Stimulated activated CD4-positive, alpha-beta T cell treated with anti-CD3 and anti-CD28 coated beads, Interleukin-1b, Interleukin-23, amount 100 ng/mL, for 4 hours (primary cell): ENCODE data around the gene TIMM50.
A peak's percentile ranks its signal among the peaks of the same experiment; 100 is the strongest.
"Not testable (repeated sequence)": the region's sequence is repeated elsewhere in the genome, so short reads cannot be mapped to it uniquely, and the experiment has no call there.

ENCODE experiments used
- DNase-seq, 2 donors: peaks; one replicate each; pipeline ENCODE4 v3.0.0-alpha.2; 2020; ENCODE audit warnings: low read depth in 2 of 2

TIMM50 gene

GRCh38 chr19:39469567-39469966 is 11.1 kb upstream of the TIMM50 start:
- no peak for DNase-seq

DNA sequence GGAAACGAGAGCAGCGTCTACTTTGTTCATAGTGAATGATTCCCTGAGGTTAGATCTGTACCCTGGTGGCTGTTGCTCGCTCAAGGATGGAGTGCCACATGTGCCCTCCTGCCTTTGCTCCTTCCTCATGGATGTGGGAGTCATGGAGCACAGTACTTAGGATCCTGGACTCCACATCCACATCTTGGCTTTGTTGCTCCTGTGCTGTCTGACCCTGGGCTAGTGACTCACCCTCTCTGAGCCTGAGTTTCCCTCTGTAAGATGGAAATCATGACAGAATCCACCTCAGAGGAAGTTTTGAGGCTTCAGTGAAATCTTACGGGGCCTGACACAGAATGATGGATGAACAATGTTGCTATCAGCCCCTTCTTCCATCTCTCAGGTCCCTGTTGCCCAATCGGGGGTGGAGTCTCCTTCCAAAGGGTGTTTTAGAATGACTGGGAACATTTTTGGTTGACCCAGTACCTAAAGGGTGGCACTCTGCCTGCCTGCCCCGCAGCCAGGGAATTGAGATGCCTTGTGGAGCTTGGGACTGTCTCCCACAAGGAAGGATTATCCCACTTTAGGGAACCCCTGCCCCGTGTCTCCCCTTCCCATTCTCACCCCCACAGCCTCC is 9.8 kb upstream of the TIMM50 start:
- no peak for DNase-seq

GRCh38 chr19:39471756-39472536 is 8.7 kb upstream of the TIMM50 start:
- no peak for DNase-seq

DNA sequence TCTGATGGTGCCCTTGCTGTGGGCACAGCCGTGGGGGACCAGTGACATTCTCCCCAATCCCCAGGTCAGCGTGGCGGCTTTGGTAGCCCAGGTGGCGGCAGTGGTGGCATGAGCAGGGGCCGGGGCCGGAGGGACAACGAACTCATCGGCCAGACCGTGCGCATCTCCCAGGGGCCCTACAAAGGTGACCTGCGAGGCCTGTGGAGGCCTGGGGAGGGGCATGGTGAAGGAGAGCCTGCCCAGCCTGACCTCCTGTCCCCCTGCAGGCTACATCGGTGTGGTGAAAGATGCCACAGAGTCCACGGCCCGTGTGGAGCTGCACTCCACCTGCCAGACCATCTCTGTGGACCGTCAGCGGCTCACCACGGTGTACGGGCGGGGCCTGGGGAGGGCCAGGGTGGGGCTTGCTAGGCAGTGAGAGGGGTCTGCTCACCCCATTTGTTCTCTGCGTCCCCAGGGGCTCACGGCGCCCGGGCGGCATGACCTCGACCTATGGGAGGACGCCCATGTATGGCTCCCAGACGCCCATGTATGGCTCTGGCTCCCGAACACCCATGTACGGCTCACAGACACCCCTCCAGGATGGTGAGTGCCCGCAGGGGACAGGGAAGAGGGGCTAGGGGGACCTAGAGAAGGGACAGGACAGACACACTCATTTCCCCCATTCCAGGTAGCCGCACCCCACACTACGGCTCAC is 7.7 kb upstream of the TIMM50 start:
- DNase-seq = no peak

DNA sequence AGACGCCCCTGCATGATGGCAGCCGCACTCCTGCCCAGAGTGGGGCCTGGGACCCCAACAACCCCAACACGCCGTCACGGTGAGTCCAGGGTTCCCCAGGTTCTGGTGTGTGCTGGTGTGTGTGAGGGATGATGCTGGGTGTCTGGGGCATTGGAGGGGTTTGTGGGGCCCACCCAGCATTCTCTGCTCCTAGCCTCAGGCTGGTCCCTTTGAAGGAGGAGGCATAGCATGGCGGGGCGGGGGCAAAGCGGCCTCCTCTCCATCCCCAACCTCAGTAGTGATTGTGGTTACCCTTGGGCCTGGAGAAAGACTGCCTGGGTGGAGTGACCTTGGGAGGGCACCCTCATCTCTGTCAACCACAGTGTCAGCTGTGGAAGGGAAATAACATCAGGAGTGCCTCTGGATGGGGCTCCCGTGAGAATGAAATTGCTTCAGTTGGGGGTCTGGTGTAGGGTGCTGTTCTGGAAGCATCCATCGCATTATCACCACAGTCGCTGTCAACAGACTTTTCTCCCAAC is 7.1 kb upstream of the TIMM50 start:
- DNase-seq = no peak

- DNase-seq = peak; percentile 76 to 77
These were observed 6.5 kb upstream of the TIMM50 start for GRCh38 chr19:39474139-39474620.

DNA sequence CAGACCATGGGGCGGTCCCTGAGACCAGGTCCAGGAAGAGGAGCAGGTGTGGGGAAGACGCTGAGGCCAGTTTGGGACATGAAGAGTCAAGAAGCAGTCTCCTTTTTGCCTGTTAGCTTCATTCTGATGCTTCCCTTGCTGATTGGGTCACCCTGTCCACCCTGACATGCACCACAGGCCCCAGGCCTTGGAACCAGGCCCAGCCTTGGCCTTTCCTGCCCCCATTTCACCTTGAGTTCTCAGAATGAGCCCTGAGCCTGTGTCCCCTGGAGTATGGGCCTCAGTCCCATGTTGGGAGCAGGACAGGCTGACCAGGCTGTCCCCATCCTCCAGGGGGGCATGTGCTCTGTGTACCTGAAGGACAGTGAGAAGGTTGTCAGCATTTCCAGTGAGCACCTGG is 4.9 kb upstream of the TIMM50 start:
- no peak for DNase-seq

- not testable (repeated sequence) for DNase-seq
These were observed 1.3 kb upstream of the TIMM50 start for GRCh38 chr19:39479319-39479801.

- DNase-seq = no peak
These were observed 722 bp upstream of the TIMM50 start for GRCh38 chr19:39479916-39480315.

GRCh38 chr19:39481229-39481545 is 549 bp downstream of the TIMM50 start:
- DNase-seq = no peak

DNA sequence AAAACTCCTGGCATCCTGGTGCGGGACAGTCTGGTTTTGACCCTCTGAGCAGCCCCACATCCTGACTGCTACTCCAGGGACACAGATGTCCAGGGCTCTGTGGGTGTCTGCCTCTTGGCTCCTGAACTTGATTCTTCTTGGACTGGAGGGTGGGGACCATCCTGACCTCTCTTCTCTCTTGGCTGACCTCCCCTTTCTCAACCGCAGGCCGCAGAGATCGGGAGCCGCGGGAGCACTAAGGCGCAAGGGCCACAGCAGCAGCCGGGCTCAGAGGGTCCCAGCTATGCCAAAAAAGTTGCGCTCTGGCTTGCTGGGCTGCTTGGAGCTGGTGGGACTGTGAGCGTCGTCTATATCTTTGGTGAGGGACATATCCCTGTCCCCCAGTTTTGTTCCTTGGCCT is 1.0 kb downstream of the TIMM50 start:
- DNase-seq = no peak

DNA sequence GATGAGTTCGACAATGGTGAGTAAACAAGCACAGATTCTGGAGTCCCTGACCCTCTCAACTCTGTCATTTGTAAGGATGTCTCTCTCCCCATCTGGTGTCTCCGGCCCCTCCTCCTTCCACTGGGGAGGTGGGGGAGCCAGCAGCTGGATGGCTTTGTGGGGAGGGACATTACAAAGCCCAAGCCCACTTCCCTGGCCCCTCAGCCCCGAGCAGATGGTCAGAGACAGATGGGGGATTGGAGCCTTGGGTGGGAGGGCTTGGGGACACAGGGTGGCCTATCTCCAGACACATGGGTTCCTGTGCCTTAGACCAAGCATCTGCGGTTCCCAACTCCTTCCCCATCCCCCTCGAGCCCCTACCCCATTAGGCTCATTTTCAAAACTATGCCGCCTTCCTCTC is 2.5 kb downstream of the TIMM50 start:
- no peak for DNase-seq

DNA sequence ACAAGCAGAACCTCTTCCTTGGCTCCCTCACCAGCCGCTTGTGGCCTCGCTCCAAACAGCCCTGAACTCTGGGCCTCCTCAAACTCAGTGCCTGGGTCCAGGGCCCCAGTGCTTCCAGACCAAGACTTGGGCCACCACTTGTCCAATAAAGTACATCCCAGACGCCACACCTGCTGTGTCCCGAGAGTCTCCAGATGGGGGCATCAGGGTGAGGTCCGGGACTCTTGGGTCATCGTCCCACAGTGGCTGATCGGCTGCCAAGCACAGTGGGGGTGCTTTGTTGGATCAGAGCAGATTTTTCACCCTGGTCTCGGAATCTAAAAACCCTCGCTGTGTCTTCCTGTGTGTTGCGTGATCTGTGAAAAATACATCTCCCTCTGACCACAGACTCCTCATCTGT is 9.1 kb downstream of the TIMM50 start:
- DNase-seq = no peak

DNA sequence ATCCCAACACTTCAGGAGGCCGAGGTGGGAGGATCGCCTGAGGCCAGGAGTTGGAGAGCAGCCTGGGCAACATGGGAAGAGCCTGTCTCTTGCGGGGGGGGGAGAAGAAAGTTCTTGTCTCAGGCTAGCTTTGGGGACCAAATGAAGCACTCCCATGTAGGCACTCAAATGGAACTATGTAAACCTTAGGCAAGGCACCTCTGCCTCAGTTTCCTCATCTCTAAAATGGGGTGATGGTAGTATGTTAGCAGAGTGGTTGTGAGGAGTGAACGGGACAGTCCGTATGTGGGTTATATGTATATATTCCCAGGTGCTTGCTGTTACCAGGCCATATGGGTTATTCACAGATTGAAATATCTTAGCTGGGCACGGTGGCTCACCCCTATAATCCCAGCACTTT is 11.6 kb downstream of the TIMM50 start:
- DNase-seq = no peak

- no peak for DNase-seq
These were observed 12.2 kb downstream of the TIMM50 start for GRCh38 chr19:39492788-39493187.

GRCh38 chr19:39494661-39495060 is 14.0 kb downstream of the TIMM50 start:
- DNase-seq = no peak

- no peak for DNase-seq
These were observed 15.4 kb downstream of the TIMM50 start for GRCh38 chr19:39496063-39496462.

DNA sequence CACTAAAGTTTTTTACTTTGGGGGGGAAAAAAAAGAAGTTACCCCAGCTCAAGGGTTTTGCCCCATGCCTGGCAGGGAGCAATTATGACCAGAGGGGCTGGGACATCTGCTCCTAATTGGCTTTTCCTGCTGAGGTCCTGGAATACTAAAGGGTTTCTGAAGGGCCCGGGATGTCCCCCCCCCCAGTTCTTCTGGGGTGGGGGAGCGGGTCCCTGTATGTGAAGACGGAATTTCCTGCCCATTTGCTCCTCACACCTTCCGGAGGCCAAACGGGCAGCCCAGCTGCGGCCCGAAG is 17.0 kb downstream of the TIMM50 start:
- no peak for DNase-seq

- no peak for DNase-seq
These were observed 17.6 kb downstream of the TIMM50 start for GRCh38 chr19:39497996-39498797.

GRCh38 chr19:39498798-39499642 is 18.4 kb downstream of the TIMM50 start, which contains the start of gene DLL3:
Gene DLL3 (plus strand): TSS chr19:39498947. CDS start chr19:39498975, 28 bp downstream.
- no peak for DNase-seq

DNA sequence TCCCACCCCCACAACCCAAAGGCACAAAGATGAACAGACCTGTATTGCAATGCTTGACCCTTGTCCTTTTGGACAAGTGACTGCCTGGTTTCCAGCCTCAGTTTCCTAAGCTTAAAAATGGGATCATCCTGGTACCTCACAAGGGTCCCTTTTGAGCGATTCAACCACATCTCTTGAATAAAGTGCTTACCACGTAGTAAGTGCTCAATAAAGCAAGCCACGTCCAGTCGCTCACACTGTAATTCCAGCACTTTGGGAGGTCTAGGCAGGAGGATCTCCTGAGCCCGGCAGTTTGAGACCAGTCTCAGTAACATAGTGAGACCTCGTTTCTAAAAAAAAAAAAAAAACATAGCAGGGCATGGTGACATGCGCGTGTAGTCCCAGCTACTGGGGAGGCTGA is 19.3 kb downstream of the TIMM50 start:
- DNase-seq = no peak
